ENCODE results near the gene FOXM1. TPM values are rescaled to one million over a fixed set of nuclear protein-coding genes. Genes with fewer than 3 reads are reported as not detected.

The FOXM1 gene
- polyA plus RNA-seq, 1 donor from 2014 or later = 0.31 TPM

- H3K9ac ChIP-seq (ENCODE audit: low read length) = no peak overlapping the region
- H3K9me3 ChIP-seq (ENCODE audit: low read length) = no peaks in the 10 kb centered on the region
- no peaks in the 10 kb centered on the region for H3K27me3 ChIP-seq (ENCODE audit: insufficient read depth, low read depth, low read length)
- H3F3A ChIP-seq (ENCODE audit: insufficient read depth, low read length, poor library complexity, severe bottlenecking) = no peaks in the 10 kb centered on the region
- H4K20me1 ChIP-seq (ENCODE audit: insufficient read depth) = no peaks in the 10 kb centered on the region
- H3K27ac ChIP-seq (ENCODE audit: low read length) = no peak overlapping the region
- H3K4me2 ChIP-seq (ENCODE audit: low read length) = no peak overlapping the region
- no peaks in the 10 kb centered on the region for H3K36me3 ChIP-seq (ENCODE audit: insufficient read depth, low read length)
- TF ChIP-seq RAD21 (conservative IDR thresholded peaks at IDR 0.05) = no peak
- TF ChIP-seq, protein P1, sequence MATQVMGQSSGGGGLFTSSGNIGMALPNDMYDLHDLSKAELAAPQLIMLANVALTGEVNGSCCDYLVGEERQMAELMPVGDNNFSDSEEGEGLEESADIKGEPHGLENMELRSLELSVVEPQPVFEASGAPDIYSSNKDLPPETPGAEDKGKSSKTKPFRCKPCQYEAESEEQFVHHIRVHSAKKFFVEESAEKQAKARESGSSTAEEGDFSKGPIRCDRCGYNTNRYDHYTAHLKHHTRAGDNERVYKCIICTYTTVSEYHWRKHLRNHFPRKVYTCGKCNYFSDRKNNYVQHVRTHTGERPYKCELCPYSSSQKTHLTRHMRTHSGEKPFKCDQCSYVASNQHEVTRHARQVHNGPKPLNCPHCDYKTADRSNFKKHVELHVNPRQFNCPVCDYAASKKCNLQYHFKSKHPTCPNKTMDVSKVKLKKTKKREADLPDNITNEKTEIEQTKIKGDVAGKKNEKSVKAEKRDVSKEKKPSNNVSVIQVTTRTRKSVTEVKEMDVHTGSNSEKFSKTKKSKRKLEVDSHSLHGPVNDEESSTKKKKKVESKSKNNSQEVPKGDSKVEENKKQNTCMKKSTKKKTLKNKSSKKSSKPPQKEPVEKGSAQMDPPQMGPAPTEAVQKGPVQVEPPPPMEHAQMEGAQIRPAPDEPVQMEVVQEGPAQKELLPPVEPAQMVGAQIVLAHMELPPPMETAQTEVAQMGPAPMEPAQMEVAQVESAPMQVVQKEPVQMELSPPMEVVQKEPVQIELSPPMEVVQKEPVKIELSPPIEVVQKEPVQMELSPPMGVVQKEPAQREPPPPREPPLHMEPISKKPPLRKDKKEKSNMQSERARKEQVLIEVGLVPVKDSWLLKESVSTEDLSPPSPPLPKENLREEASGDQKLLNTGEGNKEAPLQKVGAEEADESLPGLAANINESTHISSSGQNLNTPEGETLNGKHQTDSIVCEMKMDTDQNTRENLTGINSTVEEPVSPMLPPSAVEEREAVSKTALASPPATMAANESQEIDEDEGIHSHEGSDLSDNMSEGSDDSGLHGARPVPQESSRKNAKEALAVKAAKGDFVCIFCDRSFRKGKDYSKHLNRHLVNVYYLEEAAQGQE (IDR thresholded peaks at IDR 0.05; ENCODE audit: borderline replicate concordance) = no peak
- TF ChIP-seq POLR2AphosphoS5 (IDR thresholded peaks at IDR 0.05) = no peak
- no peak overlapping the region for H2AFZ ChIP-seq (ENCODE audit: low read depth, low read length)
- H3K4me3 ChIP-seq (ENCODE audit: low read length) = no peak overlapping the region
- H3K9me2 ChIP-seq (ENCODE audit: insufficient read depth, low read length) = no peaks in the 10 kb centered on the region
- no peaks in the 10 kb centered on the region for H3K79me2 ChIP-seq (replicated peaks; ENCODE audit: insufficient read depth, low read length)
These were observed 56.5 kb downstream of the FOXM1 start for GRCh38 chr12:2820432-2820831.

DNA sequence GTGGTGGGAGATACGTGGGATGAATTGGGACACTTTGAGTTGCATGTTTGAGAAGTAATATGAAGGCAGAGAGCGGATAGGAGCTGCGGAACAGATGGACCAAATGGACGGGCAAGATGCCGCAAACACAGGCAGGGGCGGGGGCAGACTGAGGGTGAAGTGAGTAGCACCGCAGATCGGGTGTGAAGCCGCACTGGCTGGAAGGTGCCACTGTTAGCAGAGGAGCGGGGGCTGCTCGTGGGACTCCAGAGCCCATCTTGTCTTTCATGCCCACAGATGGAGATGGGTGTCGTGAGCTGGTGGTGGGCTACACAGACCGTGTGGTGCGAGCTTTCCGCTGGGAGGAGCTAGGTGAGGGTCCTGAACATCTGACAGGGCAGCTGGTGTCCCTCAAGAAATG lies 57.2 kb downstream of the FOXM1 start:
- no peak for TF ChIP-seq SMC3 (conservative IDR thresholded peaks at IDR 0.05; ENCODE audit: poor library complexity)
- TF ChIP-seq TAF1 (IDR thresholded peaks at IDR 0.05; ENCODE audit: low read depth) = no peak
- TF ChIP-seq MXI1 (conservative IDR thresholded peaks at IDR 0.05; ENCODE audit: poor library complexity, severe bottlenecking) = no peak
- no peak for TF ChIP-seq POLR2AphosphoS5 (IDR thresholded peaks at IDR 0.05)
- TF ChIP-seq, protein P1 (IDR thresholded peaks at IDR 0.05; ENCODE audit: borderline replicate concordance) = no peak
- no peak for TF ChIP-seq RAD21 (conservative IDR thresholded peaks at IDR 0.05)
- Histone ChIP-seq H2AFZ (ENCODE audit: low read depth, low read length) (no peak overlapping the region), H3K9me3 (ENCODE audit: low read length) (no peaks in the 10 kb centered on the region), H3K27me3 (ENCODE audit: insufficient read depth, low read depth, low read length) (no peaks in the 10 kb centered on the region), H3K79me2 (replicated peaks; ENCODE audit: insufficient read depth, low read length) (no peaks in the 10 kb centered on the region), H3K4me2 (ENCODE audit: low read length) (no peak overlapping the region), H3F3A (ENCODE audit: insufficient read depth, low read length, poor library complexity, severe bottlenecking) (no peaks in the 10 kb centered on the region), H3K36me3 (ENCODE audit: insufficient read depth, low read length) (no peaks in the 10 kb centered on the region), H3K4me3 (ENCODE audit: low read length) (no peak overlapping the region), H3K9ac (ENCODE audit: low read length) (no peak overlapping the region), H3K27ac (ENCODE audit: low read length) (no peak overlapping the region), H3K9me2 (ENCODE audit: insufficient read depth, low read length) (no peaks in the 10 kb centered on the region), H4K20me1 (ENCODE audit: insufficient read depth) (no peaks in the 10 kb centered on the region)

Data from neural cell (in vitro differentiated cells).